ENCODE results near the gene AK6. TPM values are rescaled to one million over a fixed set of nuclear protein-coding genes. Genes with fewer than 3 reads are reported as not detected.
A peak's percentile ranks its signal among the peaks of the same experiment; 100 is the strongest.
"Not testable (repeated sequence)": the region's sequence is repeated elsewhere in the genome, so short reads cannot be mapped to it uniquely, and the experiment has no call there.

Gene AK6
- total RNA-seq, 1 donor from 2014 or later: 41.1 TPM

- TF ChIP-seq CTCF (conservative IDR thresholded peaks at IDR 0.05): peak; percentile 56
- Mint-ChIP-seq H3K27me3 (ENCODE audit: low read depth) (peaks cover 31% of the 10 kb centered on the region), H3K4me1 (peaks cover 8% of the 10 kb centered on the region), H3K4me3 (peak within 1 kb of the TSS; percentile 71), H3K9me3 (no peaks in the 10 kb centered on the region), H3K27ac (ENCODE audit: unreplicated experiment) (no peak within 1 kb of the TSS), H3K36me3 (ENCODE audit: low read depth) (peaks cover 28% of the 10 kb centered on the region)
- no peak for DNase-seq (ENCODE audit: low read depth, low spot score)
Observed at GRCh38 chr5:69414885-69415583, 45.7 kb upstream of the AK6 start, which contains the start of gene MARVELD2. TSS of gene MARVELD2 (plus strand) at chr5:69415116. CDS start at chr5:69419386, 4,270 bp downstream.

GRCh38 chr5:69404659-69405330 is 35.5 kb upstream of the AK6 start:
- Mint-ChIP-seq H3K4me1 (no peaks in the 10 kb centered on the region), H3K36me3 (ENCODE audit: low read depth) (peaks cover 17% of the 10 kb centered on the region), H3K9me3 (no peaks in the 10 kb centered on the region), H3K27me3 (ENCODE audit: low read depth) (no peaks in the 10 kb centered on the region), H3K4me3 (no peak overlapping the region), H3K27ac (ENCODE audit: unreplicated experiment) (no peak overlapping the region)
- no peak for TF ChIP-seq CTCF (conservative IDR thresholded peaks at IDR 0.05)
- DNase-seq (ENCODE audit: low read depth, low spot score): no peak

GRCh38 chr5:69378376-69378775 is 9.1 kb upstream of the AK6 start:
- Mint-ChIP-seq H3K4me3 (no peak overlapping the region), H3K27ac (ENCODE audit: unreplicated experiment) (no peak overlapping the region), H3K9me3 (no peaks in the 10 kb centered on the region), H3K4me1 (no peaks in the 10 kb centered on the region), H3K36me3 (ENCODE audit: low read depth) (peaks cover 6% of the 10 kb centered on the region), H3K27me3 (ENCODE audit: low read depth) (no peaks in the 10 kb centered on the region)
- DNase-seq (ENCODE audit: low read depth, low spot score): no peak
- no peak for TF ChIP-seq CTCF (conservative IDR thresholded peaks at IDR 0.05)

- H3K27me3 Mint-ChIP-seq (ENCODE audit: low read depth): no peaks in the 10 kb centered on the region
- no peak for DNase-seq (ENCODE audit: low read depth, low spot score)
- peaks cover 6% of the 10 kb centered on the region for H3K36me3 Mint-ChIP-seq (ENCODE audit: low read depth)
- TF ChIP-seq CTCF (conservative IDR thresholded peaks at IDR 0.05): no peak
- peaks cover 18% of the 10 kb centered on the region for H3K4me1 Mint-ChIP-seq
- no peaks in the 10 kb centered on the region for H3K9me3 Mint-ChIP-seq
- H3K4me3 Mint-ChIP-seq: no peak overlapping the region
- H3K27ac Mint-ChIP-seq (ENCODE audit: unreplicated experiment): no peak overlapping the region
Observed at GRCh38 chr5:69374911-69375446, 5.7 kb upstream of the AK6 start.

GRCh38 chr5:69372394-69372793 is 3.1 kb upstream of the AK6 start:
- TF ChIP-seq CTCF (conservative IDR thresholded peaks at IDR 0.05): no peak
- H3K27me3 Mint-ChIP-seq (ENCODE audit: low read depth): no peaks in the 10 kb centered on the region
- no peak for DNase-seq (ENCODE audit: low read depth, low spot score)
- H3K27ac Mint-ChIP-seq (ENCODE audit: unreplicated experiment): no peak overlapping the region
- H3K9me3 Mint-ChIP-seq: no peaks in the 10 kb centered on the region
- H3K4me3 Mint-ChIP-seq: peak overlapping the region; percentile 78
- H3K4me1 Mint-ChIP-seq: peaks cover 31% of the 10 kb centered on the region
- peaks cover 6% of the 10 kb centered on the region for H3K36me3 Mint-ChIP-seq (ENCODE audit: low read depth)

GRCh38 chr5:69370335-69370734 is 1.0 kb upstream of the AK6 start:
- H3K36me3 Mint-ChIP-seq (ENCODE audit: low read depth); DNase-seq (ENCODE audit: low read depth, low spot score); H3K9me3 Mint-ChIP-seq; H3K27me3 Mint-ChIP-seq (ENCODE audit: low read depth): not testable (repeated sequence)
- H3K27ac Mint-ChIP-seq (ENCODE audit: unreplicated experiment): peak overlapping the region; percentile 100
- H3K4me1 Mint-ChIP-seq: peaks cover 36% of the 10 kb centered on the region
- peak overlapping the region; percentile 94 for H3K4me3 Mint-ChIP-seq

All from neural crest cell (in vitro differentiated cells).